HG03045 (cell line): Measurements from ENCODE around the gene EXPH5.

Experiments used
- ATAC-seq: cut with Tn5 transposase; IDR thresholded peaks from one replicate; pipeline ENCODE4 v1.9.1; 2021; ENCODE audit warnings: mild to moderate bottlenecking, moderate library complexity; ENCODE audit not compliant: unreplicated experiment

The EXPH5 gene

GRCh38 chr11:108522318-108522717, 71.2 kb downstream of the EXPH5 start:
- ATAC-seq, result no peak

- ATAC-seq, result no peak
Measured at GRCh38 chr11:108518581-108518980, 75.0 kb downstream of the EXPH5 start.

GRCh38 chr11:108516125-108516524, 77.4 kb downstream of the EXPH5 start:
- ATAC-seq, result no peak

GRCh38 chr11:108512708-108513107, 80.9 kb downstream of the EXPH5 start:
- ATAC-seq, result no peak

- ATAC-seq, result no peak
Measured at GRCh38 chr11:108511851-108512474, 81.6 kb downstream of the EXPH5 start.

GRCh38 chr11:108508653-108509593, 84.6 kb downstream of the EXPH5 start:
- ATAC-seq, result no peak

- no peak for ATAC-seq
Measured at GRCh38 chr11:108501396-108501795, 92.2 kb downstream of the EXPH5 start.

GRCh38 chr11:108500721-108501120, 92.8 kb downstream of the EXPH5 start:
- ATAC-seq, result no peak

GRCh38 chr11:108500169-108500568, 93.4 kb downstream of the EXPH5 start:
- no peak for ATAC-seq

- no peak for ATAC-seq
Measured at GRCh38 chr11:108498816-108499408, 94.7 kb downstream of the EXPH5 start.

DNA sequence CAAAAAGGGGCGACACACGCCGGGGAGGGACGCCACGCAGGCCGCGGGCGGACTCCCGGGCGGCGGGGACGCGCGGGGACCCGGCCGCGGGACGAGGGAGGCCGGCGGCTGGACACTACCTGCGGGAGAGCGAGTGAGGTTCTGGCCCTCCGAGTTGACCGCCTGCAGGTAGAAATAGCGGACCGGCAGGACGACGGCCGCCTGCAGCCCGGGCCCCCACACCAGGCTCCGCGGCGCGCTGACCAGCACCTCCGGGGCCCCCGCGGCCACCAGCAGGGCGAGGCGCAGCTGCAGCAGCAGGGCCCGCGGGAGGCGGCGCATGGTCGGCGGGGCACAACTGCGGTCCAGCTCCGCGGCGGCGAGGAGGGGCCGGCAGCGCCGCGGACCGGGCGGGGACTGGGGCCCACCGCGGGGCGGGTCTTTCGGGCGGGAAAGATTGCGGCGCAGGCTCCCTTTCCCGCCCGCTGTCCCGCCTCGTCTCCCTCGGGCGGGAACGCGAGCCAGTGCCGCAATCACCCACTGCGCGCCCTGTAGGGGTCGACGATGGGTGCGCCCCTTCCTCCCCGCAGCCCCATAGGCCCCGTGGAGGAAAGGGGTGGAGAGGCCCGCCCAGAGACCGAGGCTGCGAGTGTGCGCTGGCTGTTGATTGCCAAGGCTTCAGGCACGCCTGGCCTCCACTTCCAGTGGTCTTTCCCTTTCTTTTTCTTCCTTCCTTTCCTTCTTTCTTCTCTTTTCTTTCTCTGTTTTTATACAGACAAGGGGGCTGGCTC, 95.3 kb downstream of the EXPH5 start, which contains the start of gene POGLUT3:
Gene POGLUT3, minus strand, starts transcription at position 339 of the 770 bp plus-strand sequence. Its CDS starts 18 bp downstream, at position 321.
- peak; percentile 67 for ATAC-seq

- ATAC-seq, result peak; percentile 70
Measured at GRCh38 chr11:108497317-108498045, 96.1 kb downstream of the EXPH5 start.

DNA sequence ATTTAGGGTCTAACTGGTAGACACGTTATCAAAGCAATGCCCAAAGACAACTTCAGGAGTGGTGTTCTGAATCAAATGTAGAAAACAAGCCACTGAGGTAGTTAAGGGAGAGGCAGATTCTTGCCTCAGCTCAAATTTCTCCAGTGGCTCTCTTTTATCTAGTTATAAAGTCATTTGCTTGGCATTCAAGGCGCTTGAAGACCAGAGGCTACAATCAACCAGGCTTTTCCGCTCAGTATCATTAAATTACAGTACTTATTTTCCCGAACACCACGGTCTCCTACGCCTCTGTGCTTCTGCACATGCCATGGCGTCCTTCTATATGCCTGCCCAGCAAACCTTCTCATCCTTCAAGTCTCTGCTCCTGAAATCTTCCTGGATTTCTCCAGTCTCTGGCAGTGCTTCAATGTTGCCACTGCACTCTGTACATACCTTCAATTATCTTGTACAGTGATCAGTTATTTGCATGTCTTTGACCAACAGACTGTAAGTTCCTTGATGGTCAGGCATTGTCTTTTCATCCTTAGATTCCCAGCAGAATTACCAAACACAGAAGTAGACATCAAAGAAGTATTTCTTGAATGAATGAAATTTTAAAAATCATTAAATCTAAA, 96.8 kb downstream of the EXPH5 start:
- no peak for ATAC-seq

GRCh38 chr11:108495326-108495725, 98.2 kb downstream of the EXPH5 start:
- ATAC-seq, result no peak

DNA sequence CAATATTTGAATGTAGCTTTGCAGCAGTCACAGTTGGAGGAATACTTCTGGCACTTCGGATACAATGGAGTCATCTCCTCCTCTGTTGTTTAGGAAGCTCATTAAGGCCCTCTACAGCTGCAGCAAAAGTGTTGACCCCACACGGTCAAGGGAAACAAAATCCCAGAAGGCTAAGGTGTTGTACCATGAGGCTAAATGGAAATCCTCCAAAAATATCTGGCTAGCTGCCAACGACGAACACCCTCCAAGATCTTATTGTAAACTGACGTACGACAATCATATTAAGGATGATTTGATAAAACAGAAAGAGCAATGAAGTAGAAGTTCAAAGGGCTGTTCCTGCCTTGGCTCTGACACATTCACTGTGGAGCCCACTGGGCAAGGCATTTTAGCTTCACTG, 99.4 kb downstream of the EXPH5 start:
- ATAC-seq, result no peak

GRCh38 chr11:108491936-108492335, 101.6 kb downstream of the EXPH5 start:
- ATAC-seq, result no peak

DNA sequence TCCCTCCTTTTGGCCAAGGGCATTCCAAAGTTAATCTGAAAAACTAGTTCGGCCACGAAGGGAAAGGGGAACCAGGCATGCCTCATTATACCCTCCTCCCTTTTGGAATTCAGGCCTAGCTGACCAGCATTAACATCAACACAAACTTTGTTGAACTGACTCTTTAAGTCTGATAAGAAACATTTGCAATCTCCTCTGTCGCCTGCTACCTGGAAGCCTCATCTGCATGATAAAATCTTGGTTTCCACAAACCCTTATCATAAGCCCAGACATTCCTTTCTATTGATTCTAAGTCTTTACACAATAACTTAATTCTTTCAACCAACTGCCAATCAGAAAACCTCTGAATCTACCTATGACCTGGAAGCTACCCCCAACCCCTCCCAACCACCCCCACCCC, 106.7 kb downstream of the EXPH5 start:
- ATAC-seq, result no peak

- no peak for ATAC-seq
Measured at GRCh38 chr11:108486331-108486730, 107.2 kb downstream of the EXPH5 start.

DNA sequence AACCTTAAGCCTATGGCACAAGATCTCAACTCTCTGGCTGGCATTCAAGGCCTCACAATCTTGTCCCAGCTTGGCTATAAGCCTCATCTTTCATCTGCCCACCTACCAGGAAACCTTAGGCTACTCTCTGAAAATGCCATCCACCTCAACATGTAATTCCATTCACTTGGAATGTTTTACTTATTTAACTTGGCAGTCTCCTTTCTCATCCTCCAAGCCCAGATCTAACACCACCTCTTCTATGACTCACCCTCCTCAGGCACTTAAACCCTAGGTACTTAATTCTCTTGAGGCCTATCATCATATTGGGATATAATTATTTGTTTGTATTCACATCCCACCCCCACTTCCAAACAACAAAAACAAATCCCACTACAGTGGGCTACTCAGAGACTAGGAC, 110.4 kb downstream of the EXPH5 start:
- ATAC-seq, result no peak
